OCI-LY1 (cell line): Measurements from ENCODE around the gene CDH4.

ENCODE experiments used
- CTCF ChIP-seq: fragments of 200-600 bp; sonication (generic), shearing (Covaris generic); IDR thresholded peaks from 2 replicates; pipeline ENCODE4 v1.5.1; 2017; ENCODE audit warnings: mild to moderate bottlenecking, antibody characterized with exemption, low read length, moderate library complexity, mixed read lengths
- EZH2 ChIP-seq: fragments of 200-600 bp; sonication (generic), shearing (Covaris generic); IDR thresholded peaks from 2 replicates; pipeline ENCODE4 v1.8.0; 2017; ENCODE audit warnings: borderline replicate concordance, mixed run types, mild to moderate bottlenecking, antibody characterized with exemption, low read length, moderate library complexity, mixed read lengths

- no peak for TF ChIP-seq CTCF
- TF ChIP-seq EZH2, result no peak
These were observed 47.6 kb downstream of the CDH4 start for GRCh38 chr20:61299618-61300017.
